Coronary artery (tissue), 2 donors: ENCODE results near the gene FAM193A.

Source experiments
- DNase-seq: peaks from one replicate; pipeline ENCODE4 v3.0.0-alpha.2; 2017; ENCODE audit warnings: low spot score
- H3K27ac ChIP-seq, 2 donors: fragments of 200-600 bp; sonication (generic); one replicate each; pipeline ENCODE4 v1.5.1; 2016 to 2019
- H3K4me3 ChIP-seq: fragments of 200-600 bp; sonication (generic); 2 replicates; pipeline ENCODE4 v1.5.1; 2016; ENCODE audit warnings: mild to moderate bottlenecking, moderate library complexity
- CTCF ChIP-seq: fragments of 200-600 bp; sonication (generic); IDR thresholded peaks from one replicate; pipeline ENCODE4 v1.5.1; 2019; ENCODE audit warnings: antibody characterized with exemption

FAM193A gene

GRCh38 chr4:2576290-2576689, 39.8 kb downstream of the FAM193A start:
- no peak for TF ChIP-seq CTCF
- Histone ChIP-seq H3K4me3 (no peak overlapping the region), H3K27ac (no peak overlapping the region)
- no peak for DNase-seq

GRCh38 chr4:2578106-2578505, 41.7 kb downstream of the FAM193A start:
- TF ChIP-seq CTCF = no peak
- DNase-seq = no peak
- Histone ChIP-seq H3K4me3 (no peak overlapping the region), H3K27ac (no peak overlapping the region)

- no peak overlapping the region for H3K4me3 ChIP-seq
- TF ChIP-seq CTCF = no peak
- no peak for DNase-seq
- H3K27ac ChIP-seq = no peak overlapping the region
Measured at GRCh38 chr4:2579910-2580309, 43.5 kb downstream of the FAM193A start.

- no peak overlapping the region for H3K27ac ChIP-seq
- TF ChIP-seq CTCF = no peak
- no peak overlapping the region for H3K4me3 ChIP-seq
- no peak for DNase-seq
Measured at GRCh38 chr4:2583092-2583491, 46.6 kb downstream of the FAM193A start.

- DNase-seq = no peak
- Histone ChIP-seq H3K4me3 (no peak overlapping the region), H3K27ac (no peak overlapping the region)
- no peak for TF ChIP-seq CTCF
Measured at GRCh38 chr4:2583517-2583916, 47.1 kb downstream of the FAM193A start.

GRCh38 chr4:2586502-2586901, 50.1 kb downstream of the FAM193A start:
- no peak for DNase-seq
- no peak overlapping the region for H3K4me3 ChIP-seq
- no peak for TF ChIP-seq CTCF
- H3K27ac ChIP-seq = no peak overlapping the region

- no peak overlapping the region for H3K4me3 ChIP-seq
- TF ChIP-seq CTCF = no peak
- DNase-seq = no peak
- H3K27ac ChIP-seq = no peak overlapping the region
Measured at GRCh38 chr4:2587213-2587823, 50.9 kb downstream of the FAM193A start.
